ENCODE measurements around the gene NEO1. TPM values are rescaled to one million over a fixed set of nuclear protein-coding genes. Genes with fewer than 3 reads are reported as not detected.

The NEO1 gene
- polyA plus RNA-seq (2012; ENCODE audit: low read depth, missing spikeins), result 0.28 TPM

GRCh38 chr15:73051807-73052652 is at the start of gene NEO1:
Gene NEO1, plus strand, starts transcription at chr15:73052463. Its CDS starts 213 bp downstream, at chr15:73052676.
- FAIRE-seq (peak; percentile 5), DNase-seq (ENCODE audit: insufficient read length, low spot score) (peak; percentile 55)
- TF ChIP-seq POLR2AphosphoS5 (IDR thresholded peaks at IDR 0.05; ENCODE audit: low read depth, low read length) (no peak), POU2F2 (IDR thresholded peaks at IDR 0.05; ENCODE audit: low read depth, low read length) (no peak), TAF1 (IDR thresholded peaks at IDR 0.05; ENCODE audit: low read depth, low read length) (no peak), SPI1 (IDR thresholded peaks at IDR 0.05; ENCODE audit: low read depth, low read length) (no peak), POLR2A (IDR thresholded peaks at IDR 0.05; ENCODE audit: low read depth, low read length) (no peak), PAX5 (IDR thresholded peaks at IDR 0.05; ENCODE audit: insufficient read depth, low read length, severe bottlenecking) (no peak)

- TF ChIP-seq PAX5 (IDR thresholded peaks at IDR 0.05; ENCODE audit: insufficient read depth, low read length, severe bottlenecking) (no peak), POLR2AphosphoS5 (IDR thresholded peaks at IDR 0.05; ENCODE audit: low read depth, low read length) (no peak), POU2F2 (IDR thresholded peaks at IDR 0.05; ENCODE audit: low read depth, low read length) (no peak), POLR2A (IDR thresholded peaks at IDR 0.05; ENCODE audit: low read depth, low read length) (no peak), SPI1 (IDR thresholded peaks at IDR 0.05; ENCODE audit: low read depth, low read length) (no peak), TAF1 (IDR thresholded peaks at IDR 0.05; ENCODE audit: low read depth, low read length) (no peak)
- DNase-seq (ENCODE audit: insufficient read length, low spot score) (no peak), FAIRE-seq (no peak)
These were observed 47.8 kb upstream of the NEO1 start for GRCh38 chr15:73004462-73004861.

GRCh38 chr15:73005032-73005431 is 47.2 kb upstream of the NEO1 start:
- DNase-seq (ENCODE audit: insufficient read length, low spot score) (no peak), FAIRE-seq (no peak)
- TF ChIP-seq SPI1 (IDR thresholded peaks at IDR 0.05; ENCODE audit: low read depth, low read length) (no peak), POU2F2 (IDR thresholded peaks at IDR 0.05; ENCODE audit: low read depth, low read length) (no peak), PAX5 (IDR thresholded peaks at IDR 0.05; ENCODE audit: insufficient read depth, low read length, severe bottlenecking) (no peak), POLR2AphosphoS5 (IDR thresholded peaks at IDR 0.05; ENCODE audit: low read depth, low read length) (no peak), POLR2A (IDR thresholded peaks at IDR 0.05; ENCODE audit: low read depth, low read length) (no peak), TAF1 (IDR thresholded peaks at IDR 0.05; ENCODE audit: low read depth, low read length) (no peak)

GRCh38 chr15:73005446-73005845 is 46.8 kb upstream of the NEO1 start:
- no peak for FAIRE-seq
- DNase-seq (ENCODE audit: insufficient read length, low spot score), result no peak
- no peak for TF ChIP-seq POLR2AphosphoS5 (IDR thresholded peaks at IDR 0.05; ENCODE audit: low read depth, low read length)
- no peak for TF ChIP-seq SPI1 (IDR thresholded peaks at IDR 0.05; ENCODE audit: low read depth, low read length)

- TF ChIP-seq PAX5 (IDR thresholded peaks at IDR 0.05; ENCODE audit: insufficient read depth, low read length, severe bottlenecking) (no peak), SPI1 (IDR thresholded peaks at IDR 0.05; ENCODE audit: low read depth, low read length) (no peak), POLR2A (IDR thresholded peaks at IDR 0.05; ENCODE audit: low read depth, low read length) (no peak)
- no peak for DNase-seq (ENCODE audit: insufficient read length, low spot score)
- FAIRE-seq, result no peak
These were observed 45.7 kb upstream of the NEO1 start for GRCh38 chr15:73006523-73006922.

GRCh38 chr15:73009066-73010056 is 42.9 kb upstream of the NEO1 start:
- no peak for TF ChIP-seq POU2F2 (IDR thresholded peaks at IDR 0.05; ENCODE audit: low read depth, low read length)
- no peak for FAIRE-seq

GRCh38 chr15:73010154-73011152 is 41.8 kb upstream of the NEO1 start:
- DNase-seq (ENCODE audit: insufficient read length, low spot score), result no peak
- no peak for TF ChIP-seq POLR2A (IDR thresholded peaks at IDR 0.05; ENCODE audit: low read depth, low read length)
- TF ChIP-seq POU2F2 (IDR thresholded peaks at IDR 0.05; ENCODE audit: low read depth, low read length), result no peak
- TF ChIP-seq TAF1 (IDR thresholded peaks at IDR 0.05; ENCODE audit: low read depth, low read length), result no peak
- no peak for TF ChIP-seq POLR2AphosphoS5 (IDR thresholded peaks at IDR 0.05; ENCODE audit: low read depth, low read length)
- no peak for TF ChIP-seq SPI1 (IDR thresholded peaks at IDR 0.05; ENCODE audit: low read depth, low read length)
- no peak for TF ChIP-seq PAX5 (IDR thresholded peaks at IDR 0.05; ENCODE audit: insufficient read depth, low read length, severe bottlenecking)
- FAIRE-seq, result no peak

More at GRCh38 chr15:73009066-73010056, 42.9 kb upstream of the NEO1 start:
- no peak for DNase-seq (ENCODE audit: insufficient read length, low spot score)

- TF ChIP-seq POU2F2 (IDR thresholded peaks at IDR 0.05; ENCODE audit: low read depth, low read length) (no peak), SPI1 (IDR thresholded peaks at IDR 0.05; ENCODE audit: low read depth, low read length) (no peak), POLR2AphosphoS5 (IDR thresholded peaks at IDR 0.05; ENCODE audit: low read depth, low read length) (no peak), PAX5 (IDR thresholded peaks at IDR 0.05; ENCODE audit: insufficient read depth, low read length, severe bottlenecking) (no peak), POLR2A (IDR thresholded peaks at IDR 0.05; ENCODE audit: low read depth, low read length) (no peak), TAF1 (IDR thresholded peaks at IDR 0.05; ENCODE audit: low read depth, low read length) (no peak)
- DNase-seq (ENCODE audit: insufficient read length, low spot score), result no peak
- no peak for FAIRE-seq
These were observed 37.4 kb upstream of the NEO1 start for GRCh38 chr15:73014904-73015303.
